ENCODE results near the gene SPATA16.

GRCh38 chr3:172856795-172857742 lies 284.0 kb downstream of the SPATA16 start:
- TF ChIP-seq L3MBTL2 (conservative IDR thresholded peaks at IDR 0.05) (no peak), LEF1 (IDR thresholded peaks at IDR 0.05; ENCODE audit: borderline replicate concordance) (no peak), BHLHE40 (IDR thresholded peaks at IDR 0.05; ENCODE audit: borderline replicate concordance) (no peak), CTBP1 (IDR thresholded peaks at IDR 0.05; ENCODE audit: borderline replicate concordance) (no peak), FOXA1 (IDR thresholded peaks at IDR 0.05) (no peak), ZNF384 (IDR thresholded peaks at IDR 0.05) (no peak), HDGF (IDR thresholded peaks at IDR 0.05; ENCODE audit: borderline replicate concordance) (no peak)
